GM13976 (cell line): Measurements from ENCODE around the gene EIF2S1.

ENCODE experiments used
- DNase-seq: peaks from one replicate; pipeline ENCODE4 v3.0.0; 2012; ENCODE audit warnings: low spot score
- in situ Hi-C: fragments of 300-500 bp; cut with MboI; formaldehyde crosslinking; loops from one replicate; pipeline ENCODE4 v1.12.0; 2022; ENCODE audit warnings: low sequenced_read_pairs, mixed read lengths, inconsistent platforms; ENCODE audit not compliant: unreplicated experiment
- TF ChIP-seq, protein P1 (sequence below): IDR thresholded peaks from 2 replicates; pipeline ENCODE4 v1.5.1; 2012; ENCODE audit warnings: borderline replicate concordance, mild to moderate bottlenecking; ENCODE audit not compliant: insufficient read depth; ENCODE audit errors: extremely low read depth, missing control alignments, control extremely low read depth

The EIF2S1 gene

DNA sequence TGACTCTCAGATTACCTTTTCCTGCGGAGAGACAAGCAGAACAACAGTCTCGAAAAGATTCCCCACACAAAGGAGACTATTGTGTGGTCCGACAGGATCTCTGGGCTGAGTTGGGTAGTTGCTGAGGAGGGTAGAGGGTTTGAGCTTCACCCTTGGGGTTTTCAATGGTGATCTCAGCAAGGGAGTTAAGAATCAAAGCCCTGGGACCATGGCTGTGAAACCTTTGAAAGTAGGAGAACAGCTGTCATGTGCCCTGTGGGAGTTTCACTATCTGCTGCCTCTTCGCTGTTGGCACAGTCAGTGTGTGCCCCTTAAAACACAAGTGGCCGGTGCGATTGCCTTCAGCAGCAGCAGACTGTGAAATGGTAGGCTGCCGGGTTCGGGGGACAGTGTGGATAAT, 66.0 kb downstream of the EIF2S1 start:
- in situ Hi-C loops: loop anchor here (10.0 kb wide), 1 partner anchor 159 kb away; no protein-coding TSS in a partner anchor
- no peak for DNase-seq
- TF ChIP-seq, protein P1, sequence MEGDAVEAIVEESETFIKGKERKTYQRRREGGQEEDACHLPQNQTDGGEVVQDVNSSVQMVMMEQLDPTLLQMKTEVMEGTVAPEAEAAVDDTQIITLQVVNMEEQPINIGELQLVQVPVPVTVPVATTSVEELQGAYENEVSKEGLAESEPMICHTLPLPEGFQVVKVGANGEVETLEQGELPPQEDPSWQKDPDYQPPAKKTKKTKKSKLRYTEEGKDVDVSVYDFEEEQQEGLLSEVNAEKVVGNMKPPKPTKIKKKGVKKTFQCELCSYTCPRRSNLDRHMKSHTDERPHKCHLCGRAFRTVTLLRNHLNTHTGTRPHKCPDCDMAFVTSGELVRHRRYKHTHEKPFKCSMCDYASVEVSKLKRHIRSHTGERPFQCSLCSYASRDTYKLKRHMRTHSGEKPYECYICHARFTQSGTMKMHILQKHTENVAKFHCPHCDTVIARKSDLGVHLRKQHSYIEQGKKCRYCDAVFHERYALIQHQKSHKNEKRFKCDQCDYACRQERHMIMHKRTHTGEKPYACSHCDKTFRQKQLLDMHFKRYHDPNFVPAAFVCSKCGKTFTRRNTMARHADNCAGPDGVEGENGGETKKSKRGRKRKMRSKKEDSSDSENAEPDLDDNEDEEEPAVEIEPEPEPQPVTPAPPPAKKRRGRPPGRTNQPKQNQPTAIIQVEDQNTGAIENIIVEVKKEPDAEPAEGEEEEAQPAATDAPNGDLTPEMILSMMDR: no peak

DNA sequence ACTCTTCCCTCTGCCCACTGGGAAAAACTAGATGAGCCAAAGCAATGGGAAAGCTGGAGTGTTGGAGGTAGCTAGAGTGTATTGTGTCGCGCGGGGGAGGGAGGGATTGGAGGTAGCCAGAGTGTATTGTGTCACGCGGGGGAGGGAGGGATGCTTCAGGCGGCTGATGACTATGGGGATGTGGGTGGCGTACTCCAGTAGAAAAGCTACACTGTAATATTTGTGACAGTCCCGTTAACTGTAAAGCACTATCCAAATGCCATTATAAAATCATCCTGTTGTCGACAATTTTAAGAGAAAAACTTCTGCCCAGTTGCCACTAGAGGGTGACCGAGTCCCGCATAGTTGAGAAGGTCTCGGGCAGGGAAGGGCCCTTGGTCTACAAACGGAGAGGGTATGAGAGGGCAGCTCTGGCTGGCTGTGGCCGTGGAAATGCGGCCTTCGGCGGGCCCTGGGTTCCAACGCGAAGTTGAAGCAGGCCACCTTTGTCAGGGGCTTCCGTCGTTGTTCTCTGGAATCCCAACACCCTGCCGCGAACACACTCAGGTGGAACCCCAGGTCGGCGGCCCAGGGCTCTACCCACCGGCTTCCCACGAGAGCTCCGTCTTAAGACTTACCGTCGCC, 67.0 kb downstream of the EIF2S1 start:
- DNase-seq: peak; percentile 89
- in situ Hi-C loops: loop anchor here (10.0 kb wide), 1 partner anchor 158 kb away; no protein-coding TSS in a partner anchor
- TF ChIP-seq, protein P1: peak; percentile 60

DNA sequence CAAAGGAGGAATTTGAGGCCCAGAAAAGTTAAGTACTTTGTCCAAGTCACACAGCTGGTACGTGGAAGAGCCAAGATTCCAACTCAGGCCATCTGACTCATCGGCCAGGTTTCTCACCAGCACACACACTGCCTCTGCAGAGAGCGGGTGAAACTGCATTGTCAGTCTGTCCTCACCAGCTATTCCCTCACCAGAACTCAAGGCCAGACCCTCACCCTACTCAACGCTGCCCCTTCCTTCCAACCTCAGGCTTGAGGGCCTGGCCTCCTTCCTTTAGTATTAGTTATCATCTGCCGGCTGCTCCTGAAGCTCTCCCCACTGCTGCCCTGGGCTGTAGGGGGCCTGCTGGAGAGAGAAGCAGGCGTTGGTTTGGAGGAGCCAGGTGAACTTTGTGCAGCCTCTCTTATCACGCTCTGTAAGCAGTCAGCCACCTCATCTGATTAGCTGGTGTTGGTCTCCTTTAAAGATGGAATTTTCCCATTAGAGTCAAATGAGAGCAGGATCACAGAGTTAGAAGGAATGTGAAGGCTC, 68.4 kb downstream of the EIF2S1 start:
- DNase-seq: no peak
- in situ Hi-C loops: loop anchor here (10.0 kb wide), 1 partner anchor 156 kb away; no protein-coding TSS in a partner anchor
- TF ChIP-seq, protein P1: no peak

DNA sequence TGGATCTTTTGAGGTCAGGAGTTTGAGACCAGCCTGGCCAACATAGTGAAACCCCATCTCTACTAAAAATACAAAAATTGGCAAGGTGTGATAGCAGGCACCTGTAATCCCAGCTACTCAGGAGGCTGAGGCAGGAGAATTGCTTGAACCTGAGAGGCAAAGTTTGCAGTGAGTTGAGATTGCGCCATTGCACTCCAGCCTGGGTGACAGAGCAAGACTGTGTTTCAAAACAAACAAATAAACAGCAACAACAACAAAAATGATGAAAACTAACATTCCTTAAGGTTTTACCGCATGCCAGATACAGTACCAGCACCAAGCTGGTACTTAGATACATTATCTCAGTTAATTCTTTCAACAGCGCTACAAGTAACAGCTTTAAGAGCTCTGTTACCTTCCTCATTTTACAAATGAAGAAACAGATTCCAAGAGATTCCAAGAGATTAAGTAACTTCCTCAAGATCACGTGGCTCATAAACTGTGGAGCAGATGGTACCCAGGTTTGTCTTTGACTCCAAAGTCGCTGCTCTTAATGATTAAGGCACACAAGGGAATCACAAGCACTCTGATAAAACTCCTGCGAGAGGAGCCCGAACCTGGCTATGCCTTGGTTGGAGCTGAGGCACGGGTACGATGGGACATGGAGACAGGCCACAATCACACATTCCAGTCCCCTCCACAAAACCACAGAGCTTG, 69.5 kb downstream of the EIF2S1 start:
- in situ Hi-C loops: loop anchor here (10.0 kb wide), 2 partner anchors 125 to 155 kb away; no protein-coding TSS in a partner anchor

DNA sequence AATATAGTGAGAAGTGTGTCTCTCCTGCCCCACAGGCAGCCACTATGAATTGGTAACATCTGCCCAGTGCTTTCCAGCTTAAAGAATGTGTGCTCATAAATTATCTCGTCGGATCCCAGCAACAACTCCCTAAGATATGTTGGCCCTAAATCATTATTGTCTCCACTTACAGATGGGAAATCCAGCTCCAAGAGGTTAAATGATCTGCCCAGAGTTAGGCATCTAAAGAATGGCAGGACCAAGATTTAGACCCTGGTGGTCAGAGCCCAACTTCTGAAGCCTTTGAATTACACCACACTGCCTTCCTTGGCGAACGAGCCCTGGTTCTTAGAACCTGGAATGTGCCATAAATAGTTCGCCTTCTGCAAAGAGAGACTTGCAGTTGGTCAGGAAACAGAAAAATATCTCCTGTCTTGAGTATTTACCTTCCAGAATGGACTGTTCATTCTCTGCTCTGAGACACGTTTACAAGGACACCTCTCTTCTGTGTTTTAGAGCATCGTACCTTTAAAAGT, 72.0 kb downstream of the EIF2S1 start:
- in situ Hi-C loops: loop anchor here (10.0 kb wide), 1 partner anchor 123 kb away; no protein-coding TSS in a partner anchor
- TF ChIP-seq, protein P1: no peak
- DNase-seq: no peak

More for the DNA sequence above, 69.5 kb downstream of the EIF2S1 start:
- DNase-seq: no peak
- TF ChIP-seq, protein P1: no peak

DNA sequence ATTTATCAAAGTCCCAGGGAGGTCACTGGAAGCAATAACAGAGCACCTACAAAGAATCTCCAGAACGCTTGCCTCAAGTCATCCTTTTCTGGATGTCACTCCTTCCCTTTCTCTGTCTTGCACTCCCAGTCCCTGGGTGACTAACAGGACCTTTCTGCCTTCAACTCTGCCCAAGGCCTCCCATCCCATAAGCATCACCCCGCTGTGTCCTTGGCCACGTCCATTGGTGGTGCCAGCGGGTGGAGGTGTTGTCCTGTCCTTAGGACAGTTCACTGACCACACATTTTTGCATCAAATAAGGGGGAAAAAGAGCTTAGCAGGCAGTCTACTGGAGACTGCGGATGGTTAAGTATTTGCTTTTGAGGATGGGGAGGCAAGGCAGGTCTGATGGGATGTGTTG, 75.5 kb downstream of the EIF2S1 start:
- in situ Hi-C loops: loop anchor here (10.0 kb wide), 1 partner anchor 119 kb away; no protein-coding TSS in a partner anchor
- TF ChIP-seq, protein P1: no peak
- DNase-seq: no peak
